ENCODE results near the gene WNT9B.

GRCh38 chr17:46910179-46910927 lies 59.0 kb downstream of the WNT9B start:
- TF ChIP-seq EZH2 (IDR thresholded peaks at IDR 0.05) (no peak), POLR2AphosphoS5 (IDR thresholded peaks at IDR 0.05; ENCODE audit: borderline replicate concordance, low read depth, low read length) (no peak)
